Breast epithelium (tissue), 4 donors: ENCODE results near the gene HM13. TPM values are rescaled to one million over a fixed set of nuclear protein-coding genes. Genes with fewer than 3 reads are reported as not detected.
"Not testable (repeated sequence)": the region's sequence is repeated elsewhere in the genome, so short reads cannot be mapped to it uniquely, and the experiment has no call there.

ENCODE experiments used
- DNase-seq, 2 donors: peaks; one replicate each; pipeline ENCODE4 v3.0.0-alpha.2; 2019; ENCODE audit warnings: low spot score in 2 of 2
- H3K27ac ChIP-seq, 2 donors: fragments of 200-600 bp; sonication (generic) in 1 of 2; one replicate each; pipeline ENCODE4 v1.5.1; 2016 to 2019; ENCODE audit warnings: mild to moderate bottlenecking in 1 of 2
- H3K27me3 ChIP-seq, 2 donors: fragments of 200-600 bp; sonication (generic) in 1 of 2; one replicate each; pipeline versions ENCODE4 v1.5.1 to v1.6.0; 2017 to 2019; ENCODE audit warnings: control low read depth in 1 of 2, mild to moderate bottlenecking in 1 of 2
- H3K36me3 ChIP-seq: fragments of 200-600 bp; one replicate; pipeline ENCODE4 v1.5.1; 2019
- H3K4me1 ChIP-seq, 2 donors: fragments of 200-600 bp; sonication (generic); one replicate each; pipeline ENCODE4 v1.5.1; 2016 to 2019; ENCODE audit warnings: control low read depth in 1 of 2
- H3K4me3 ChIP-seq, 3 donors: fragments of 200-600 bp; sonication (generic); 1 replicate in 2 of 3; 2 replicates in 1 of 3; pipeline ENCODE4 v1.5.1; 2016 to 2019; ENCODE audit warnings: mild to moderate bottlenecking in 3 of 3, moderate library complexity in 2 of 3
- H3K9me3 ChIP-seq, 2 donors: fragments of 200-600 bp; sonication (generic) in 1 of 2; one replicate each; pipeline ENCODE4 v1.5.1; 2016 to 2019; ENCODE audit warnings: control low read depth in 1 of 2
- CTCF ChIP-seq, 3 donors: fragments of 450-650 bp; IDR thresholded peaks; one replicate each; pipeline ENCODE4 v1.5.1; 2016 to 2017; ENCODE audit warnings: antibody characterized with exemption in 3 of 3, mild to moderate bottlenecking in 3 of 3, moderate library complexity in 3 of 3
- POLR2A ChIP-seq: fragments of 450-650 bp; IDR thresholded peaks from one replicate; pipeline ENCODE4 v1.6.1; 2016; ENCODE audit warnings: antibody characterized with exemption, mild to moderate bottlenecking, moderate library complexity
- POLR2AphosphoS5 ChIP-seq, 3 donors: sonication (generic); formaldehyde crosslinking; IDR thresholded peaks; one replicate each; pipeline ENCODE4 v1.6.1; 2017; ENCODE audit warnings: antibody characterized with exemption in 3 of 3
- intact Hi-C: fragments of 100-400 bp; cut with DNase I; formaldehyde crosslinking; loops from one replicate; pipeline ENCODE4 v1.15.1; 2023; ENCODE audit warnings: low total_unique reads
- total RNA-seq, 3 donors: library from RNA; depleted of rRNA; stranded (reverse); fragments of >200 nt; gene quantifications; one replicate each; pipeline ENCODE4 v1.1.0, GENCODE V29; 2016

The HM13 gene
- total RNA-seq, 3 donors from 2014 or later: 44.2 to 73.7 (median 53.1) TPM

- intact Hi-C loops: loop anchor here (5.0 kb wide), 1 partner anchor 36 kb away; the partner anchor contains the start of gene ID1
- H3K4me1 ChIP-seq: peaks cover 0 to 9% of the 10 kb centered on the region in 2 donors
- no peaks in the 10 kb centered on the region for H3K27me3 ChIP-seq
These were observed 56.7 kb downstream of the HM13 start for GRCh38 chr20:31570735-31571617.

GRCh38 chr20:31572042-31572700 is 57.9 kb downstream of the HM13 start:
- H3K36me3 ChIP-seq: no peaks in the 10 kb centered on the region
- no peak for TF ChIP-seq POLR2A
- TF ChIP-seq POLR2AphosphoS5 (IDR thresholded peaks at IDR 0.05): no peak
- no peak for TF ChIP-seq CTCF (IDR thresholded peaks at IDR 0.05)
- H3K9me3 ChIP-seq: no peaks in the 10 kb centered on the region
- intact Hi-C loops: loop anchor here (5.0 kb wide), 1 partner anchor 35 kb away; the partner anchor contains the start of gene ID1
- H3K4me1 ChIP-seq: peaks cover 0 to 9% of the 10 kb centered on the region in 2 donors
- DNase-seq: no peak
- no peaks in the 10 kb centered on the region for H3K27me3 ChIP-seq
- peak overlapping the region; percentile 93 to 94 for H3K27ac ChIP-seq
- H3K4me3 ChIP-seq: peak overlapping the region; percentile 49 to 70 (median 57)

More at GRCh38 chr20:31570735-31571617, 56.7 kb downstream of the HM13 start:
- Histone ChIP-seq H3K4me3 (no peak overlapping the region), H3K36me3 (no peaks in the 10 kb centered on the region), H3K9me3 (no peaks in the 10 kb centered on the region), H3K27ac (peak overlapping the region; percentile 76 to 93)
- TF ChIP-seq CTCF (IDR thresholded peaks at IDR 0.05) (no peak), POLR2A (no peak), POLR2AphosphoS5 (IDR thresholded peaks at IDR 0.05) (peak in 1 of 3 donors; percentile 23)
- peak in 1 of 2 donors; percentile 44 for DNase-seq

GRCh38 chr20:31572701-31573554 is 58.7 kb downstream of the HM13 start:
- H3K27ac ChIP-seq: peak overlapping the region; percentile 93 to 94
- TF ChIP-seq POLR2AphosphoS5 (IDR thresholded peaks at IDR 0.05) (peak; percentile 89 to 97 (median 95)), POLR2A (no peak), CTCF (IDR thresholded peaks at IDR 0.05) (peak in 1 of 3 donors; percentile 14)
- peak overlapping the region; percentile 49 to 70 (median 57) for H3K4me3 ChIP-seq
- no peaks in the 10 kb centered on the region for H3K27me3 ChIP-seq
- DNase-seq: peak; percentile 90 to 94
- intact Hi-C loops: loop anchor here (5.0 kb wide), 1 partner anchor 34 kb away; the partner anchor contains the start of gene ID1
- peaks cover 0 to 9% of the 10 kb centered on the region in 2 donors for H3K4me1 ChIP-seq
- no peaks in the 10 kb centered on the region for H3K9me3 ChIP-seq
- H3K36me3 ChIP-seq: no peaks in the 10 kb centered on the region

GRCh38 chr20:31573555-31574321 is 59.5 kb downstream of the HM13 start:
- intact Hi-C loops: loop anchor here (5.0 kb wide), 1 partner anchor 34 kb away; the partner anchor contains the start of gene ID1
- H3K9me3 ChIP-seq: no peaks in the 10 kb centered on the region
- TF ChIP-seq POLR2AphosphoS5 (IDR thresholded peaks at IDR 0.05) (no peak), CTCF (IDR thresholded peaks at IDR 0.05) (no peak), POLR2A (no peak)
- peak overlapping the region; percentile 49 to 70 (median 57) for H3K4me3 ChIP-seq
- no peaks in the 10 kb centered on the region for H3K36me3 ChIP-seq
- DNase-seq: no peak
- peaks cover 0 to 9% of the 10 kb centered on the region in 2 donors for H3K4me1 ChIP-seq
- H3K27me3 ChIP-seq: no peaks in the 10 kb centered on the region
- peak overlapping the region; percentile 93 to 94 for H3K27ac ChIP-seq

GRCh38 chr20:31574986-31575385 is 60.7 kb downstream of the HM13 start:
- DNase-seq: not testable (repeated sequence)
- intact Hi-C loops: loop anchor here (5.0 kb wide), 1 partner anchor 32 kb away; the partner anchor contains the start of gene ID1

More at GRCh38 chr20:31574986-31575385, 60.7 kb downstream of the HM13 start:
- H3K4me3 ChIP-seq, H3K36me3 ChIP-seq, H3K27ac ChIP-seq, H3K27me3 ChIP-seq, H3K4me1 ChIP-seq, H3K9me3 ChIP-seq: not testable (repeated sequence)
